ENCODE results near the gene TENT5D.

TENT5D gene

DNA sequence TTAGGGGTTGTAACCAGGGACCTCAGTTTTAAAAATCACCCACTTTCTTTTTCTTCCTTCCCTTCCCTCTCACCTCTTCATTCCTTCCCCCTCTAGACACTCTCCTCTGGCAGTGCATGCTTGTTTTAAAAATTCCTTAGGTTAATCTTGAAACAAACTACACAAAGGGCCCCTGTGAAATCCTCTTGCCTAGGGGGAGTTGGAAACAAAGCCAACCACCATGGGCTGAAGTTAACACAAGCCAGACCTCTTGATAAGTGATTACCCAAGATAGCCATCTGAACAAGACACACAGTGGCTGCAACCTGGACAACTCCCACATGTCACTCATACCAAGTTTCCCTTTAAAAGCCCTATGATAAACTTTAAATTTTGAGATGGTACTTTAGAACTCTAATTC lies 68.9 kb downstream of the TENT5D start:
- Histone ChIP-seq H3K27me3 (ENCODE audit: insufficient read depth, low read length) (no peaks in the 10 kb centered on the region), H3K36me3 (ENCODE audit: insufficient read depth, low read length) (no peaks in the 10 kb centered on the region), H3K9me3 (ENCODE audit: low read length) (no peaks in the 10 kb centered on the region), H3K4me3 (ENCODE audit: low read length) (no peak overlapping the region), H3K4me1 (ENCODE audit: insufficient read depth, low read length) (no peaks in the 10 kb centered on the region), H2AFZ (ENCODE audit: low read depth, low read length) (no peak overlapping the region)

Data from neuron (in vitro differentiated cells).